GM12878 (cell line): ENCODE data around the gene ZBTB16.

Source experiments
- EZH2 ChIP-seq: IDR thresholded peaks from 2 replicates; pipeline ENCODE4 v1.6.1; 2012; ENCODE audit warnings: low read depth, mild to moderate bottlenecking, control low read depth, inconsistent platforms, low read length, borderline replicate concordance; ENCODE audit not compliant: control insufficient read depth
- JUNB ChIP-seq: IDR thresholded peaks from 2 replicates; pipeline ENCODE4 v1.6.1; 2016; ENCODE audit warnings: antibody characterized with exemption, mild to moderate bottlenecking
- MTA2 ChIP-seq: fragments of 450-650 bp; IDR thresholded peaks from 2 replicates; pipeline ENCODE4 v1.6.1; 2016; ENCODE audit warnings: low read depth, mild to moderate bottlenecking, moderate library complexity
- POLR2A ChIP-seq: IDR thresholded peaks from 2 replicates; pipeline ENCODE4 v1.6.1; 2011; ENCODE audit warnings: low read depth, mild to moderate bottlenecking, low read length
- SIN3A ChIP-seq: IDR thresholded peaks from 2 replicates; pipeline ENCODE4 v1.6.1; 2012; ENCODE audit warnings: low read depth, low read length, improper control_type of control experiment
- TF ChIP-seq, protein P1 (sequence below), 3 experiments: IDR thresholded peaks in 2 of 3; conservative IDR thresholded peaks in 1 of 3; 2 replicates each; pipeline ENCODE4 v1.5.1; 2011; ENCODE audit warnings: low read depth in 3 of 3, low read length in 3 of 3, mild to moderate bottlenecking in 3 of 3, control low read depth in 2 of 3, moderate library complexity in 2 of 3, inconsistent platforms in 1 of 3, mixed read lengths in 1 of 3; ENCODE audit not compliant: control insufficient read depth in 2 of 3, insufficient read depth in 1 of 3; ENCODE audit errors: extremely low read depth in 1 of 3

GRCh38 chr11:114232400-114233059, 173.0 kb downstream of the ZBTB16 start:
- TF ChIP-seq EZH2 (no peak), MTA2 (no peak), POLR2A (no peak), SIN3A (no peak), JUNB (no peak)
- TF ChIP-seq, protein P1, sequence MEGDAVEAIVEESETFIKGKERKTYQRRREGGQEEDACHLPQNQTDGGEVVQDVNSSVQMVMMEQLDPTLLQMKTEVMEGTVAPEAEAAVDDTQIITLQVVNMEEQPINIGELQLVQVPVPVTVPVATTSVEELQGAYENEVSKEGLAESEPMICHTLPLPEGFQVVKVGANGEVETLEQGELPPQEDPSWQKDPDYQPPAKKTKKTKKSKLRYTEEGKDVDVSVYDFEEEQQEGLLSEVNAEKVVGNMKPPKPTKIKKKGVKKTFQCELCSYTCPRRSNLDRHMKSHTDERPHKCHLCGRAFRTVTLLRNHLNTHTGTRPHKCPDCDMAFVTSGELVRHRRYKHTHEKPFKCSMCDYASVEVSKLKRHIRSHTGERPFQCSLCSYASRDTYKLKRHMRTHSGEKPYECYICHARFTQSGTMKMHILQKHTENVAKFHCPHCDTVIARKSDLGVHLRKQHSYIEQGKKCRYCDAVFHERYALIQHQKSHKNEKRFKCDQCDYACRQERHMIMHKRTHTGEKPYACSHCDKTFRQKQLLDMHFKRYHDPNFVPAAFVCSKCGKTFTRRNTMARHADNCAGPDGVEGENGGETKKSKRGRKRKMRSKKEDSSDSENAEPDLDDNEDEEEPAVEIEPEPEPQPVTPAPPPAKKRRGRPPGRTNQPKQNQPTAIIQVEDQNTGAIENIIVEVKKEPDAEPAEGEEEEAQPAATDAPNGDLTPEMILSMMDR (IDR thresholded peaks at IDR 0.05 in 2 of 3, conservative IDR thresholded peaks at IDR 0.05 in 1 of 3; ENCODE audit: control insufficient read depth in 2 of 3, extremely low read depth in 1 of 3, insufficient read depth in 1 of 3, low read depth in 3 of 3, low read length in 3 of 3), result no peak
